Measurements from ENCODE around the gene TRIM16.
"Not testable (repeated sequence)": the region's sequence is repeated elsewhere in the genome, so short reads cannot be mapped to it uniquely, and the experiment has no call there.

DNA sequence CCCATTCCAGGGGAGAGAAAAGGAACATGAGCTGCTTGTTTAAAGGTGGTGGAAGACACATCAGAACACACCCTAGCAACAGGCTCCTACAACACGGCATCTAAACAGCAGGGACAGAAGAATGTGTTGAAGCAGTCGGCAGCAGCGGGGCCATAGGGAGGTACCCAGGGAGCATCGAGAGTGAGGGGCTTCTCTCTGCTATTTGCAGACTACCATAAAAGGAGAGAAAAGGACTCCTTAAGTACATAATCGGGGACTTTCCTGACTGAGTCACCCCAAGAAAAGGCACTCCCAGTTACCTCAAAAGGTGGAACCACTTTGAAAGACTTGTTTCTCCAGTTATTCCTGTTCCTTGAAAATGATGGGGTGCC lies 38.2 kb downstream of the TRIM16 start:
- TF ChIP-seq, protein P1, sequence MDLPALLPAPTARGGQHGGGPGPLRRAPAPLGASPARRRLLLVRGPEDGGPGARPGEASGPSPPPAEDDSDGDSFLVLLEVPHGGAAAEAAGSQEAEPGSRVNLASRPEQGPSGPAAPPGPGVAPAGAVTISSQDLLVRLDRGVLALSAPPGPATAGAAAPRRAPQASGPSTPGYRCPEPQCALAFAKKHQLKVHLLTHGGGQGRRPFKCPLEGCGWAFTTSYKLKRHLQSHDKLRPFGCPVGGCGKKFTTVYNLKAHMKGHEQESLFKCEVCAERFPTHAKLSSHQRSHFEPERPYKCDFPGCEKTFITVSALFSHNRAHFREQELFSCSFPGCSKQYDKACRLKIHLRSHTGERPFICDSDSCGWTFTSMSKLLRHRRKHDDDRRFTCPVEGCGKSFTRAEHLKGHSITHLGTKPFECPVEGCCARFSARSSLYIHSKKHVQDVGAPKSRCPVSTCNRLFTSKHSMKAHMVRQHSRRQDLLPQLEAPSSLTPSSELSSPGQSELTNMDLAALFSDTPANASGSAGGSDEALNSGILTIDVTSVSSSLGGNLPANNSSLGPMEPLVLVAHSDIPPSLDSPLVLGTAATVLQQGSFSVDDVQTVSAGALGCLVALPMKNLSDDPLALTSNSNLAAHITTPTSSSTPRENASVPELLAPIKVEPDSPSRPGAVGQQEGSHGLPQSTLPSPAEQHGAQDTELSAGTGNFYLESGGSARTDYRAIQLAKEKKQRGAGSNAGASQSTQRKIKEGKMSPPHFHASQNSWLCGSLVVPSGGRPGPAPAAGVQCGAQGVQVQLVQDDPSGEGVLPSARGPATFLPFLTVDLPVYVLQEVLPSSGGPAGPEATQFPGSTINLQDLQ (CRISPR knock-in tag; IDR thresholded peaks at IDR 0.05): not testable (repeated sequence)
- TF ChIP-seq NR2C2 (CRISPR knock-in tag; IDR thresholded peaks at IDR 0.05; ENCODE audit: borderline replicate concordance); TCF12 (IDR thresholded peaks at IDR 0.05); TCF12 (CRISPR knock-in tag; IDR thresholded peaks at IDR 0.05); SP4 (CRISPR knock-in tag; IDR thresholded peaks at IDR 0.05); FOSL1 (CRISPR knock-in tag; IDR thresholded peaks at IDR 0.05; ENCODE audit: borderline replicate concordance); FOXP1 (IDR thresholded peaks at IDR 0.05); FOXP1 (CRISPR knock-in tag; IDR thresholded peaks at IDR 0.05); ZNF121 (CRISPR knock-in tag; IDR thresholded peaks at IDR 0.05); KDM4B (CRISPR knock-in tag; IDR thresholded peaks at IDR 0.05); ARNTL (CRISPR knock-in tag; IDR thresholded peaks at IDR 0.05); POLR2A (IDR thresholded peaks at IDR 0.05; ENCODE audit: insufficient read depth in 1 of 2, low read depth in 2 of 2, low read length in 2 of 2): not testable (repeated sequence)
